ENCODE data around the gene FAAH.

FAAH gene

GRCh38 chr1:46437723-46438122 lies 43.6 kb downstream of the FAAH start:
- Histone ChIP-seq H2BK15ac (ENCODE audit: low read length) (no peak overlapping the region), H3K18ac (ENCODE audit: low read length) (no peak overlapping the region), H3K14ac (ENCODE audit: low read length) (peak overlapping the region; percentile 10), H3K4me2 (ENCODE audit: insufficient read depth, low read length, poor library complexity, severe bottlenecking) (no peak overlapping the region), H4K8ac (ENCODE audit: low read depth, low read length) (no peak overlapping the region), H3K36me3 (replicated peaks in 1 of 2; ENCODE audit: control insufficient read depth in 2 of 2, insufficient read depth in 2 of 2, low read length in 2 of 2) (no peaks in the 10 kb centered on the region), H3K79me1 (ENCODE audit: low read depth, low read length) (no peaks in the 10 kb centered on the region), H3K4me3 (ENCODE audit: low read length in 2 of 2) (no peak overlapping the region), H2AFZ (ENCODE audit: low read length) (no peak overlapping the region), H3K9me3 (replicated peaks in 1 of 2; ENCODE audit: control insufficient read depth in 2 of 2, insufficient read depth in 1 of 2, low read depth in 1 of 2, low read length in 2 of 2) (no peaks in the 10 kb centered on the region), H3K4ac (ENCODE audit: low read length) (no peak overlapping the region), H3K4me1 (ENCODE audit: control insufficient read depth in 2 of 2, insufficient read depth in 1 of 2, low read depth in 1 of 2, low read length in 2 of 2) (peaks cover 0 to 6% of the 10 kb centered on the region in 2 donors), H3K27me3 (ENCODE audit: control insufficient read depth in 3 of 3, insufficient read depth in 3 of 3, low read depth in 1 of 3, low read length in 3 of 3) (peaks cover 0 to 22% (median 0%) of the 10 kb centered on the region in 3 experiments), H4K91ac (ENCODE audit: low read depth, low read length, poor library complexity) (no peak overlapping the region), H2BK120ac (ENCODE audit: low read depth, low read length) (no peak overlapping the region), H2AK5ac (ENCODE audit: low read depth, low read length) (peak overlapping the region; percentile 30), H2BK5ac (ENCODE audit: low read length) (no peak overlapping the region), H3K27ac (replicated peaks; ENCODE audit: low read length) (no peak overlapping the region), H3K9ac (ENCODE audit: low read depth, low read length, poor library complexity) (no peak overlapping the region), H2BK12ac (ENCODE audit: low read length) (no peak overlapping the region), H3K23ac (ENCODE audit: low read depth, low read length, poor library complexity) (peak overlapping the region; percentile 46)
- no CpG with 5 or more reads among the region's 4 CpGs for WGBS, 2 donors (ENCODE audit: extremely low coverage in 2 of 2, insufficient read length in 2 of 2, insufficient replicate concordance in 1 of 2)
- no peak for DNase-seq (ENCODE audit: low spot score)

GRCh38 chr1:46438346-46438745 lies 44.2 kb downstream of the FAAH start:
- Histone ChIP-seq H2BK120ac (ENCODE audit: low read depth, low read length) (no peak overlapping the region), H3K27ac (replicated peaks; ENCODE audit: low read length) (no peak overlapping the region)

GRCh38 chr1:46440478-46440877 lies 46.4 kb downstream of the FAAH start:
- Histone ChIP-seq H3K27me3 (ENCODE audit: control insufficient read depth in 3 of 3, insufficient read depth in 3 of 3, low read depth in 1 of 3, low read length in 3 of 3) (peaks cover 0 to 26% (median 5%) of the 10 kb centered on the region in 3 experiments), H4K8ac (ENCODE audit: low read depth, low read length) (no peak overlapping the region), H2BK5ac (ENCODE audit: low read length) (no peak overlapping the region), H3K9me3 (replicated peaks in 1 of 2; ENCODE audit: control insufficient read depth in 2 of 2, insufficient read depth in 1 of 2, low read depth in 1 of 2, low read length in 2 of 2) (no peaks in the 10 kb centered on the region), H3K36me3 (replicated peaks in 1 of 2; ENCODE audit: control insufficient read depth in 2 of 2, insufficient read depth in 2 of 2, low read length in 2 of 2) (no peaks in the 10 kb centered on the region), H3K4me2 (ENCODE audit: insufficient read depth, low read length, poor library complexity, severe bottlenecking) (no peak overlapping the region), H3K9ac (ENCODE audit: low read depth, low read length, poor library complexity) (peak overlapping the region; percentile 31), H2AFZ (ENCODE audit: low read length) (no peak overlapping the region), H4K91ac (ENCODE audit: low read depth, low read length, poor library complexity) (no peak overlapping the region), H2BK15ac (ENCODE audit: low read length) (peak overlapping the region; percentile 42), H2BK12ac (ENCODE audit: low read length) (no peak overlapping the region), H3K14ac (ENCODE audit: low read length) (no peak overlapping the region), H2AK5ac (ENCODE audit: low read depth, low read length) (peak overlapping the region; percentile 59), H3K23ac (ENCODE audit: low read depth, low read length, poor library complexity) (no peak overlapping the region), H2BK120ac (ENCODE audit: low read depth, low read length) (no peak overlapping the region), H3K4ac (ENCODE audit: low read length) (no peak overlapping the region), H3K4me3 (ENCODE audit: low read length in 2 of 2) (no peak overlapping the region), H3K27ac (replicated peaks; ENCODE audit: low read length) (no peak overlapping the region), H3K18ac (ENCODE audit: low read length) (no peak overlapping the region), H3K79me1 (ENCODE audit: low read depth, low read length) (no peaks in the 10 kb centered on the region), H3K4me1 (ENCODE audit: control insufficient read depth in 2 of 2, insufficient read depth in 1 of 2, low read depth in 1 of 2, low read length in 2 of 2) (peaks cover 0 to 3% of the 10 kb centered on the region in 2 donors)
- DNase-seq (ENCODE audit: low spot score): no peak
- WGBS, 2 donors (ENCODE audit: extremely low coverage in 2 of 2, insufficient read length in 2 of 2, insufficient replicate concordance in 1 of 2): no CpG with 5 or more reads among the region's 2 CpGs

More at GRCh38 chr1:46438346-46438745, 44.2 kb downstream of the FAAH start:
- Histone ChIP-seq H3K36me3 (replicated peaks in 1 of 2; ENCODE audit: control insufficient read depth in 2 of 2, insufficient read depth in 2 of 2, low read length in 2 of 2) (no peaks in the 10 kb centered on the region), H2BK15ac (ENCODE audit: low read length) (no peak overlapping the region), H3K4me2 (ENCODE audit: insufficient read depth, low read length, poor library complexity, severe bottlenecking) (no peak overlapping the region), H2AK5ac (ENCODE audit: low read depth, low read length) (peak overlapping the region; percentile 30), H3K18ac (ENCODE audit: low read length) (peak overlapping the region; percentile 41), H4K91ac (ENCODE audit: low read depth, low read length, poor library complexity) (no peak overlapping the region), H3K79me1 (ENCODE audit: low read depth, low read length) (no peaks in the 10 kb centered on the region), H3K4ac (ENCODE audit: low read length) (no peak overlapping the region), H3K27me3 (ENCODE audit: control insufficient read depth in 3 of 3, insufficient read depth in 3 of 3, low read depth in 1 of 3, low read length in 3 of 3) (peaks cover 0 to 16% (median 0%) of the 10 kb centered on the region in 3 experiments), H2BK5ac (ENCODE audit: low read length) (no peak overlapping the region), H3K4me3 (ENCODE audit: low read length in 2 of 2) (no peak overlapping the region), H2AFZ (ENCODE audit: low read length) (no peak overlapping the region), H4K8ac (ENCODE audit: low read depth, low read length) (no peak overlapping the region), H3K9ac (ENCODE audit: low read depth, low read length, poor library complexity) (no peak overlapping the region), H2BK12ac (ENCODE audit: low read length) (no peak overlapping the region), H3K4me1 (ENCODE audit: control insufficient read depth in 2 of 2, insufficient read depth in 1 of 2, low read depth in 1 of 2, low read length in 2 of 2) (peaks cover 0 to 3% of the 10 kb centered on the region in 2 donors), H3K23ac (ENCODE audit: low read depth, low read length, poor library complexity) (no peak overlapping the region), H3K9me3 (replicated peaks in 1 of 2; ENCODE audit: control insufficient read depth in 2 of 2, insufficient read depth in 1 of 2, low read depth in 1 of 2, low read length in 2 of 2) (no peaks in the 10 kb centered on the region), H3K14ac (ENCODE audit: low read length) (no peak overlapping the region)
- no peak for DNase-seq (ENCODE audit: low spot score)
- no CpG with 5 or more reads among the region's 6 CpGs for WGBS, 2 donors (ENCODE audit: extremely low coverage in 2 of 2, insufficient read length in 2 of 2, insufficient replicate concordance in 1 of 2)

DNA sequence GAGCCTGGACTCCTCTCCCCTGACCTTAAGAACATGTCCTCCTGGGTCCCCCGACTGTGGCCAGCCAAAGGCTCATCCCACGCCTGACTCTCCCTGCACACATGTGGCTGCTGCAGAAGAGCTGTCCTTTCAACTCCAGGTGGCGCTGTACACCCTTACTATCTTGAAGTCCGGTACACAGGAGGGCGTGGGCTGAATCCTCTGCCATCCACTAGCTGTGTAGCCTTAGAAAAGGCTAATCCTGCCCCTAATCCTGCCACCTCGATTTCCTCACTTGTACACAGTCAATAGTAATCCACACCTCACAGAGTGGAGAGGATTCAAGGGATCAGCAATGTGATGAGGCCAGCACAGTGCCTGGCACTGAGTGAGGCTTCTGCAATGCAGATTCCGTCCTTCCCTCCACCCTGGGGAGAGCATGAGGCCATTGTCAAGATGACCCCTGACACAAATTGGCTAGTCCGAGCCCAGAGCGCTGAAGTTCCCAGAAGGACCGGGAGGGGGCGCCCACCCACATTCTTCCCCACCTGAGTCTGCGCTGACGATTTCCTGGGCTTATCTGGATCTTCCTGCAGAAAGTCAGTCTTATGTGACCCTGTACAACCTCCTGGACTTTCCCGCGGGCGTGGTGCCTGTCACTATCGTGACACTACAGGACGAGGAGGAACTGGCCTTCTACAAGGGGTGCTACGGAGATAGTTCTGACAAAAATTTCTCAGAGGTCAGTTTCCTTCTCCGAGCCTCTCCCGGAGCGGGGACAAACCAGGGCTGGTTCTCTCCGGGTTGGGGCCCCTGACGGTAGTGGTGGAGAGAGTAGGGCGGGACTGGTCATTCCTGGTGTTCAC lies 48.4 kb downstream of the FAAH start:
- H2BK120ac ChIP-seq (ENCODE audit: low read depth, low read length): no peak overlapping the region
- no peak overlapping the region for H2AK5ac ChIP-seq (ENCODE audit: low read depth, low read length)
- H3K27me3 ChIP-seq (ENCODE audit: control insufficient read depth in 3 of 3, insufficient read depth in 3 of 3, low read depth in 1 of 3, low read length in 3 of 3): peaks cover 5 to 46% (median 21%) of the 10 kb centered on the region in 3 experiments
- no peaks in the 10 kb centered on the region for H3K79me1 ChIP-seq (ENCODE audit: low read depth, low read length)
- H3K4me1 ChIP-seq (ENCODE audit: control insufficient read depth in 2 of 2, insufficient read depth in 1 of 2, low read depth in 1 of 2, low read length in 2 of 2): peaks cover 0 to 3% of the 10 kb centered on the region in 2 donors
- H3K23ac ChIP-seq (ENCODE audit: low read depth, low read length, poor library complexity): peak overlapping the region; percentile 32
- H2BK5ac ChIP-seq (ENCODE audit: low read length): no peak overlapping the region
- DNase-seq (ENCODE audit: low spot score): peak; percentile 87
- H3K9me3 ChIP-seq (replicated peaks in 1 of 2; ENCODE audit: control insufficient read depth in 2 of 2, insufficient read depth in 1 of 2, low read depth in 1 of 2, low read length in 2 of 2): no peaks in the 10 kb centered on the region
- no peak overlapping the region for H2BK15ac ChIP-seq (ENCODE audit: low read length)
- H3K18ac ChIP-seq (ENCODE audit: low read length): no peak overlapping the region
- WGBS, 2 donors (ENCODE audit: extremely low coverage in 2 of 2, insufficient read length in 2 of 2, insufficient replicate concordance in 1 of 2): no CpG with 5 or more reads among the region's 25 CpGs
- H3K4me2 ChIP-seq (ENCODE audit: insufficient read depth, low read length, poor library complexity, severe bottlenecking): peak overlapping the region; percentile 63
- H3K9ac ChIP-seq (ENCODE audit: low read depth, low read length, poor library complexity): no peak overlapping the region
- no peak overlapping the region for H4K91ac ChIP-seq (ENCODE audit: low read depth, low read length, poor library complexity)
- H2AFZ ChIP-seq (ENCODE audit: low read length): peak overlapping the region; percentile 83
- peak overlapping the region; percentile 22 to 55 for H3K4me3 ChIP-seq (ENCODE audit: low read length in 2 of 2)
- H3K14ac ChIP-seq (ENCODE audit: low read length): no peak overlapping the region
- peak overlapping the region; percentile 9 for H3K27ac ChIP-seq (replicated peaks; ENCODE audit: low read length)
- no peak overlapping the region for H2BK12ac ChIP-seq (ENCODE audit: low read length)
- H3K36me3 ChIP-seq (replicated peaks in 1 of 2; ENCODE audit: control insufficient read depth in 2 of 2, insufficient read depth in 2 of 2, low read length in 2 of 2): no peaks in the 10 kb centered on the region
- no peak overlapping the region for H3K4ac ChIP-seq (ENCODE audit: low read length)
- H4K8ac ChIP-seq (ENCODE audit: low read depth, low read length): no peak overlapping the region

All from neuronal stem cell (in vitro differentiated cells).